Neuron (in vitro differentiated cells): ENCODE measurements around the gene GAB3.
"Not testable (repeated sequence)": the region's sequence is repeated elsewhere in the genome, so short reads cannot be mapped to it uniquely, and the experiment has no call there.

Experiments used
- H2AFZ ChIP-seq: one replicate; pipeline ENCODE4 v1.6.1; 2013; ENCODE audit warnings: low read depth, mild to moderate bottlenecking, inconsistent platforms, low read length, moderate library complexity
- H3K27me3 ChIP-seq: one replicate; pipeline ENCODE4 v1.6.1; 2013; ENCODE audit warnings: low read length; ENCODE audit not compliant: insufficient read depth
- H3K36me3 ChIP-seq: one replicate; pipeline ENCODE4 v1.6.1; 2013; ENCODE audit warnings: low read length; ENCODE audit not compliant: insufficient read depth
- H3K4me1 ChIP-seq: one replicate; pipeline ENCODE4 v1.6.1; 2013; ENCODE audit warnings: low read length; ENCODE audit not compliant: insufficient read depth
- H3K4me3 ChIP-seq: 2 replicates; pipeline ENCODE4 v1.5.1; 2013; ENCODE audit warnings: mild to moderate bottlenecking, low read length, moderate library complexity
- H3K9me3 ChIP-seq: one replicate; pipeline ENCODE4 v1.6.1; 2013; ENCODE audit warnings: low read length

The GAB3 gene

DNA sequence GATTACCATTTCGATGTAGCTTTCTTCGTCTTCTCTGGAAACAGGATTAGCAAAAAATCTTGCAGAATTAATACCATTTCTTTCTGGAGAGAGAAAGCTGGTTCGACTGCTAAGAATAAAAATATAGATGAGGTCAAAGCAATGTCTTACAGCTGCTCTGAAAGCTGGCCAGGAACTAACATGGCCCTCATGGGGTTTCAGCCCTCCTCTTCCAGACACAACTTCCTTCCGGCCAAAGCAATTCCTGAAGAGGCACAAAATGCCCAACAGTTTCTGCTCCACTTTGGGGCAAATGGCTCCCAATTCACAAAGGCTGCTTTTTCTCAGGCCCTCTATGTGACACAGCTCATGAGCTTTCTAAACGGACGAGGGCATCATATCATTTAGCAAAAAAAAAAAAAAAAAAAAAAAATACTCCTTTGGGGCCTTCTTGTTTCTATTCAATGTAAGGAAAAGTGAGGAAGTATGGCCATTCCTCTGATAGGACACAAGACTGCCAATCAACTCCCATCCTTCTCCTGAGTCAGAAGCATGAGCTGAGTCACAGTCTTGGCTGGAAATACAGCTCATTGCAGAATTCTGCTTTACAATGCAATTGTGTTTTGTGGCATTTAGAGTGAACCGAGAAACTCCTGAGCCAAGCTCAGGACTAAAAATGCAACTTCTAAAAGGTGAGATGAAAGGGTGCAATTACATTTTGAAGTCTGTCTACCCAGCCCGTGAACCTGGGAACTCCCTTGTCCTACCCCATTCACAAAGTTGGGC is 54.8 kb downstream of the GAB3 start:
- Histone ChIP-seq H3K27me3 (peaks cover 4% of the 10 kb centered on the region), H3K36me3 (no peaks in the 10 kb centered on the region), H2AFZ (no peak overlapping the region), H3K9me3 (no peaks in the 10 kb centered on the region), H3K4me1 (no peaks in the 10 kb centered on the region), H3K4me3 (no peak overlapping the region)

DNA sequence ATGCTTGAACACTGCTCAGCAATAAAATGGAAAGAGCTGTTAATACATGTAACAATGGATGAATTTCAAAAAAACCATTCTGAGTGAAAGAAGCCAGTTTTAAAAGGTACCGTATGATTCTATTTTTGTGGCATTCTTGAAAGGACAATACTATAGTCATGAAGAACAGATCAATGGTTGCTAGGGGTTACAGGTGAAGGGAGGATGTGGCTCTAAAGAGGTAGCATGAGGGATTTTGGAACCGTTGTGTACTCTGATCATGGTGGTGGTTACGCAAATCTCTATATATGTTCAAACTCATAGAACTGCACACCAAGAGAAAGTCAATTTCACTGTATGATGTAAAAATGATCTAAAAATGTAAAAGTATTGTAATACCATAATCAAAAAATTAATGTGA is 57.5 kb downstream of the GAB3 start:
- H3K4me3 ChIP-seq: no peak overlapping the region
- H3K9me3 ChIP-seq: no peaks in the 10 kb centered on the region
- no peaks in the 10 kb centered on the region for H3K4me1 ChIP-seq
- H3K27me3 ChIP-seq: no peaks in the 10 kb centered on the region
- H3K36me3 ChIP-seq: no peaks in the 10 kb centered on the region
- no peak overlapping the region for H2AFZ ChIP-seq

DNA sequence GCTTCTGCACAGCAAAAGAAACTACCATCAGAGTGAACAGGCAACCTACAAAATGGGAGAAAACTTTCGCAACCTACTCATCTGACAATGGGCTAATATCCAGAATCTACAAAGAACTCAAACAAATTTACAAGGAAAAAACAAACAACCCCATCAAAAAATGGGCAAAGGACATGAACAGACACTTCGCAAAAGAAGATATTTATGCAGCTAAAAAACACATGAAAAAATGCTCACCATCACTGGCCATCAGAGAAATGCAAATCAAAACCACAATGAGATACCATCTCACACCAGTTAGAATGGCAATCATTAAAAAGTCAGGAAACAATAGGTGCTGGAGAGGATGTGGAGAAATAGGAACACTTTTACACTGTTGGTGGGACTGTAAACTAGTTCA is 60.4 kb downstream of the GAB3 start:
- not testable (repeated sequence) for H3K4me3 ChIP-seq, H3K4me1 ChIP-seq

DNA sequence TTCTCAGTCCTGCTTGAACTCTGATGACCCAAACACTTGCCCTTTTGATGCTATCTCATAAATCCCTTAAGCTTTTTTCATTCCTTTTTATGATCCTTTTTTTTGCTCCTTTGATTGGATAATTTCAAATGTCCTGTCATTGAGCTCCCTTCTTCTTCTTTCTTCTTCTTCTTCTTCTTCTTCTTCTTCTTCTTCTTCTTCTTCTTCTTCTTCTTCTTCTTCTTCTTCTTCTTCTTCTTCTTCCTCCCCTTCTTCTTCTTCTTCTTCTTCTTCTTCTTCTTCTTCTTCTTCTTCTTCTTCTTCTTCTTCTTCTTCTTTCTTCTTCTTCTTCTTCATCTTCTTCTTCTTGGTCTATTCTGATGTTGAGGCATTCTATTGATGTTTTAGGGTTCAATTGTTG is 78.8 kb downstream of the GAB3 start:
- H3K36me3 ChIP-seq, H3K4me3 ChIP-seq, H3K4me1 ChIP-seq, H3K27me3 ChIP-seq, H2AFZ ChIP-seq, H3K9me3 ChIP-seq: not testable (repeated sequence)

More for the DNA sequence above, 60.4 kb downstream of the GAB3 start:
- not testable (repeated sequence) for H3K36me3 ChIP-seq, H2AFZ ChIP-seq, H3K27me3 ChIP-seq, H3K9me3 ChIP-seq

DNA sequence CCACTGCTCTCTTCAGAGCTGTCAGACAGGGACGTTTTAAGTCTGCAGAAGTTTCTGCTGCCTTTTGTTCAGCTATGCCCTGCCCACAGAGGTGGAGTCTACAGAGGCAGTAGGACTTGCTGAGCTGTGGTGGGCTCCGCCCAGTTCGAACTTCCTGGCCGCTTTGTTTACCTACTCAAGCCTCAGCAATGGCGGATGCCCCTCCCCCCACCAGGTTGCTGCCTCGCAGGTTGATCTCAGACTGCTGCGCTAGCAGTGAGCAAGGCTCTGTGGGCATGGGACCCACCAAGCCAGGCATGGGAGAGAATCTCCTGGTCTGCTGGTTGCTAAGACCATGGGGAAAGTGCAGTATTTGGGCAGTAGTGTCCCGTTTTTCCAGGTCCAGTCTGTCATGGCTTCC is 80.0 kb downstream of the GAB3 start:
- H2AFZ ChIP-seq, H3K27me3 ChIP-seq, H3K36me3 ChIP-seq, H3K4me1 ChIP-seq, H3K9me3 ChIP-seq, H3K4me3 ChIP-seq: not testable (repeated sequence)

DNA sequence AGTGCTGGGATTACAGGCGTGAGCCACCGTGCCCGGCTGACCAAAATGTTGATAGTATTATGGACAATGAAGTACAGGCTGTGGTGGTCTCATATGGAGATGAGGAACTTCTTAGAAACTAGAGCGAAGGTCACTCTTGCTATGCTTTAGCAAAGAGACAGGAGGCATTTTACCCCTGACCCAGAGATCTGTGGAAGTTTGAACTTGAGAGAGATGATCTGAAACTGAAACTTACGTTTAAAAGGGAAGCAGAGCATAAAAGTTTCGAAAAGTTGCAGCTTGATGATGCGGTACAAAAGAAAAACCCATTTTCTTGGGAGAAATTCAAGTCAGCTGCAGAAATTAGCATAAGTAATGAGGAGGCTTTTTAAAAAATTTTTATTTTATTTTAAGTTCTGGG is 89.0 kb downstream of the GAB3 start:
- no peaks in the 10 kb centered on the region for H3K4me1 ChIP-seq
- no peaks in the 10 kb centered on the region for H3K27me3 ChIP-seq
- no peak overlapping the region for H2AFZ ChIP-seq
- H3K36me3 ChIP-seq: no peaks in the 10 kb centered on the region
- no peak overlapping the region for H3K4me3 ChIP-seq
- peaks cover 6% of the 10 kb centered on the region for H3K9me3 ChIP-seq

DNA sequence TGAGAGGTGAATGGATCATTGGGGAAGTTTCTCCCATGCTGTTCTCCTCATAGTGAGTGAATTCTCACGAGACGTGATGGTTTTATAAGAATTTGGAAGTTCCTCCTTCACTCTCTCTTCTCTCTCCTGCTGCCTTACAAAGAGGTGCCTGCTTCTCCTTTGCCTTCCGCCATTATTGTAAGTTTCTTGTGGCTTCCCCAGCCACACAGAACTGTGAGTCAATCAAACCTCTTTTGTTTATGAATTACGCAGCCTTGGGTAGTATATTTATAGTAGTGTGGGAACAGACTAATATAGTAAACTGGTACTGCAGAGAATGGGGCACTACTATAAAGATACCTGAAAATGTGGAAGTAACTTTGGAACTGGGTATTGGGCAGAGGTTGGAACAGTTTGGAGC is 89.7 kb downstream of the GAB3 start:
- no peaks in the 10 kb centered on the region for H3K36me3 ChIP-seq
- H2AFZ ChIP-seq: no peak overlapping the region
- no peaks in the 10 kb centered on the region for H3K4me1 ChIP-seq
- H3K27me3 ChIP-seq: no peaks in the 10 kb centered on the region
- H3K4me3 ChIP-seq: no peak overlapping the region
- peaks cover 6% of the 10 kb centered on the region for H3K9me3 ChIP-seq

DNA sequence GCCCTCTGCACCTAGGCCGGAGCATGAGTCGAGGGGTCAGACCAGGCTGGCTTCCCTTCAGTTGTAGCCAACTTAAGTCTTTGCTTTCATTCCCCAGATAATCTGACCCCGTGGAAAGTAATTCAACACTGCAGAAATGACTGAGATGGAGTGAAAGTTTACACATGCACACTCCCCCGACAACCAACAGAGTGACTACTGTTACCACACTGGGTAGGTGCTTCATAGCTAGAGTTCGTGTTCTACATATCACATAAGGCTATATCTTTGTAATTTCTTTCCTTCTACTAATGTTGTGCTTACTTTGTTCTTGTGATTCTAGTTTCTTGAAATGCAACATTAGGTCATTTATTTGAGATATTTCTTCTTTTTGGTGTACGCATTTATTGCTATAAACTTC is 90.3 kb downstream of the GAB3 start:
- H3K36me3 ChIP-seq: no peaks in the 10 kb centered on the region
- no peak overlapping the region for H3K4me3 ChIP-seq
- H3K27me3 ChIP-seq: no peaks in the 10 kb centered on the region
- H3K9me3 ChIP-seq: peaks cover 6% of the 10 kb centered on the region
- H2AFZ ChIP-seq: no peak overlapping the region
- H3K4me1 ChIP-seq: no peaks in the 10 kb centered on the region

DNA sequence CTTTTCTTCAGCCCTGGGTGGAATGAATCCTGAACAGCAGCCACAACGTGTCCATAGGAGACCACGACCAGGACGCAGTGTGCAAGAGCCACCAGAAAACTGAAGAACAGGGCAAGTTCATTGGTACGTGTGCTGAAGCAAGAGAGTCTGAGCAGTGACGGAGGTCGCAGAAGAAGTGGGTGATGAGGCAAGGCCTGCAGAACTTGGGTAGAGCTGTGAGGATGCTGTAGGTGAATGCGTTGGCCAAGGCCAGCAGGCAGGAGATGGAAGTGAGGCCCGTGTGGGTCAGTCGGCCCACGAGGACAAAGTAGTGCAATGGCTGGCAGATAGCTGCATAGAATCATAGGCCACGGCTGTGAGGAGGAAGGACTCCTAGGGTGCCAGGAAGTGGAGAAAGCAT is 91.9 kb downstream of the GAB3 start:
- peaks cover 4% of the 10 kb centered on the region for H3K27me3 ChIP-seq
- no peak overlapping the region for H2AFZ ChIP-seq
- H3K9me3 ChIP-seq: peaks cover 4% of the 10 kb centered on the region
- H3K36me3 ChIP-seq: no peaks in the 10 kb centered on the region
- no peaks in the 10 kb centered on the region for H3K4me1 ChIP-seq
- no peak overlapping the region for H3K4me3 ChIP-seq

DNA sequence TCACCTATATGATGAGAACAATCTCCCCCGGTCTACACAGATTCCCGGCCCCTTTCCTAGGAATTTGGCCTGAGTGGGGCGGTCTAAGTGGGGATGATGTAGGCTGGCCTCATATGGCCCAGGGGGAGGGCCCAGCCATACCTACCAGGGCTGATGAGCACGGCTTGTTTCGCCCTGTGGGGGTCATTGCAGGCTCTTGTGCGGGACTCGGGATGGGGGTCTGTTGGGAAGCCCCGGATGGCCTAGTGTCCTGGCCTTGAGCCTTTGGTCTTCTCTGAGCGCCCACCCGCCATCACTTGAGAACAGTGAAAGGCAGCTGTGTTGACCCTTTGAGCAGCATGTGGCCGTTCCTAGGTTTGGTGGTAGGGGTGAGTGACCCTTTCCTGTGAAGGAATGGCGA is 92.7 kb downstream of the GAB3 start:
- no peaks in the 10 kb centered on the region for H3K4me1 ChIP-seq
- H3K27me3 ChIP-seq: peaks cover 4% of the 10 kb centered on the region
- no peak overlapping the region for H2AFZ ChIP-seq
- no peaks in the 10 kb centered on the region for H3K36me3 ChIP-seq
- peaks cover 4% of the 10 kb centered on the region for H3K9me3 ChIP-seq
- no peak overlapping the region for H3K4me3 ChIP-seq

DNA sequence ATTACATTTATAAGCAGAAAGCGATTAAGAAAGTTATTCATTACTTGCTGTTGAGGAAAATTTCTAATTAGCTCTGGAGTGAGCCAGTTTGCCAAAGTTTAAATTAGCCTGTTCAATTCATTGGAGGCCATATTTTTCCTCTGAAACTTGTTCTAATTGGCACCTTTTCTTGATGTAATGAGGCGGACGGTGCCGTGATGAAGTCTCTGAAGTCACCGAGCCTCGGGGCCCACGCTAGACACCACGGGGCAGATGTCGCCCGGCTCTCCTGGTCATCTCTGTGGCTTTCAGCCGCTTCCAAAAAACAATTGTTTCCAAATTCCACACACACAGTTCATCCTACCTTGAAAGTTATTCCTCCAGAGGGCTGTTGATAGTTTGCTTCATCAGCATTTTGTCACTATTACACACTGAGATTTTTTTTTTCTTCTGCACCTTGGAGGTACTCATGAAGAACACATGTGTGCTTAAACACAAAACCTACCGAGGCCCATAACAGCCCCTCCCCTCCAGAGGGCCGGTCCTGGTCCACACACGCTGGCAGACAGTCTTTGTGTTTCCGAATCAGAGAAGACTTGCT is 93.6 kb downstream of the GAB3 start:
- Histone ChIP-seq H3K4me3 (no peak overlapping the region), H2AFZ (no peak overlapping the region), H3K4me1 (no peaks in the 10 kb centered on the region)

DNA sequence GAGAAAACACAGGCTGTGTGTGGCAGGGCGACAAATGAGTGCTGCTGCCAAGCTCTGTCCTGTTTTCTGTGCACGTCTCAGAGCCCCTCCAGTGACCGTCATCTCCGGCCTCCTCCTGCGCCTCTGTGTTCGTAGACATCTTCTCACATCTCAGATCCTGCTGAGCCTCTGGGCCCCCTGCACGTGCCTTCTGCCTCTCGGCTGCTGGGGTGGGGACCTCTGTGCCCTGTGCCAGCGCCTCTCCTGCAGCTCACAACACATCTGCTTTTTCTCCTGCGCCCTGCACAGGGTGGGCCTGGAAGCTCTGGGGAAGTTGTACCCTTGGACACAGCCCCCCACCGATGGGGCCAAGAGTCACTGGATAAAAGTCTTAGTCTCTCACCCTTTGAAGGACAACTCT is 95.1 kb downstream of the GAB3 start:
- H3K36me3 ChIP-seq: no peaks in the 10 kb centered on the region
- no peaks in the 10 kb centered on the region for H3K9me3 ChIP-seq
- H3K4me3 ChIP-seq: no peak overlapping the region

More for the DNA sequence above, 93.6 kb downstream of the GAB3 start:
- Histone ChIP-seq H3K9me3 (no peaks in the 10 kb centered on the region), H3K27me3 (peaks cover 4% of the 10 kb centered on the region), H3K36me3 (no peaks in the 10 kb centered on the region)

DNA sequence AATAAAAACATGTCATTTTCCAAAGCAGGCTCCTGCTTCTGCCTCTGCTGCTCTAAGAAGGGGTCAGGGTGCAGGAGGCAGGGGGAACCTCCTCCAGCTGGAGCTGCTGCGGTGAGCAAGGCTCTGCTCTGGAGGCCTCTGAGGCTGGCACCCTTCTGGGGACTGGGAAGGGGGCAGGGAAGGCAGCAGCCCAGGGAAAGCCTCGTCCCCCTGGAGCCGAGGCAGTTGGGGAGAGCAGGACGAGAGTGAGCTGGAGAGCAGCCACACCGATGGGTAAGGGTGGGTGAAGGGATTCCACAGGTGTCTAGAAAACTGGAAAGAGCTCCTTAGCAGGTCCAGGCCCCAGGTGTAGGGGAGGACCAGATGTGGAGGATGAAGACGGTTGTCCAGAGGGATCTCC is 95.5 kb downstream of the GAB3 start:
- Histone ChIP-seq H2AFZ (no peak overlapping the region), H3K36me3 (no peaks in the 10 kb centered on the region), H3K27me3 (peaks cover 4% of the 10 kb centered on the region)

More for the DNA sequence above, 95.1 kb downstream of the GAB3 start:
- no peaks in the 10 kb centered on the region for H3K4me1 ChIP-seq
- H2AFZ ChIP-seq: no peak overlapping the region
- H3K27me3 ChIP-seq: peaks cover 4% of the 10 kb centered on the region

DNA sequence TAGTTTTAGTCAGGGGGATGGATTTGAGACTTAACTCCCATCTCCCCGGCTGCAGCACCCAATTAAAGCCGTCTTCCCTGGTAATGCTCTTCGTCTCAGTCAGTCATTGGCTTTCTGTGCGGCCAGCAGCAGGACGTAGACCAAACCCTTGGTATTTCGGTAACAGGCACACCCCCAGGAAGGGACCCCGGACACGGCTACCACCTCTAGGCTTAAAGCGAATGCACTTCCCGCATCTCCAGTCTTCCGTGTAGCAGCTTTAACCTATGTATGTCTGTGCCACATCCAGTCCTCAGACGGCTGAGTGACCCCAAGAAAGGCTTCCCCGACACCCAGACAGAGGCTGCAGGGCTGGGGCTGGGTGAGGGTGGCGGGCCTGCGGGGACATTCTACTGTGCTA is 96.0 kb downstream of the GAB3 start:
- no peaks in the 10 kb centered on the region for H3K36me3 ChIP-seq

More for the DNA sequence above, 95.5 kb downstream of the GAB3 start:
- Histone ChIP-seq H3K9me3 (no peaks in the 10 kb centered on the region), H3K4me3 (no peak overlapping the region), H3K4me1 (no peaks in the 10 kb centered on the region)

More for the DNA sequence above, 96.0 kb downstream of the GAB3 start:
- no peak overlapping the region for H2AFZ ChIP-seq
- H3K4me3 ChIP-seq: no peak overlapping the region
- H3K4me1 ChIP-seq: no peaks in the 10 kb centered on the region
- no peaks in the 10 kb centered on the region for H3K9me3 ChIP-seq
- peaks cover 4% of the 10 kb centered on the region for H3K27me3 ChIP-seq
